HEK293 (cell line): Measurements from ENCODE around the gene GNB3.

ENCODE experiments used
- BCL11A ChIP-seq: fragments of 450-650 bp; formaldehyde crosslinking; IDR thresholded peaks from 2 replicates; pipeline ENCODE4 v1.5.1; 2016; ENCODE audit warnings: low read depth, missing biosample characterization, missing genetic modification characterization
- HOXA7 ChIP-seq: sonication (generic); formaldehyde crosslinking; IDR thresholded peaks from 2 replicates; pipeline ENCODE4 v1.8.1; 2022; ENCODE audit warnings: missing genetic modification reagents, borderline replicate concordance
- IKZF3 ChIP-seq: fragments of 450-650 bp; IDR thresholded peaks from 2 replicates; pipeline ENCODE4 v1.5.0; 2018; ENCODE audit warnings: missing biosample characterization, mild to moderate bottlenecking, missing genetic modification characterization, moderate library complexity
- OSR2 ChIP-seq: fragments of 450-650 bp; formaldehyde crosslinking; IDR thresholded peaks from 2 replicates; pipeline ENCODE4 v1.5.1; 2016; ENCODE audit warnings: missing biosample characterization, missing genetic modification characterization
- PRDM1 ChIP-seq: fragments of 450-650 bp; formaldehyde crosslinking; IDR thresholded peaks from 2 replicates; pipeline ENCODE4; 2016; ENCODE audit warnings: missing biosample characterization, missing genetic modification characterization
- SP2 ChIP-seq: fragments of 450-650 bp; formaldehyde crosslinking; IDR thresholded peaks from 2 replicates; pipeline ENCODE4 v1.5.1; 2016; ENCODE audit warnings: missing biosample characterization, missing genetic modification characterization
- ZFP41 ChIP-seq: fragments of 450-650 bp; formaldehyde crosslinking; IDR thresholded peaks from 2 replicates; pipeline ENCODE4 v1.5.1; 2016; ENCODE audit warnings: missing biosample characterization, missing genetic modification characterization, borderline replicate concordance
- ZNF133 ChIP-seq: fragments of 450-650 bp; formaldehyde crosslinking; IDR thresholded peaks from 2 replicates; pipeline ENCODE4 v1.5.1; 2016; ENCODE audit warnings: missing biosample characterization, missing genetic modification characterization
- ZNF248 ChIP-seq: fragments of 450-650 bp; formaldehyde crosslinking; IDR thresholded peaks from 2 replicates; pipeline ENCODE4 v1.5.1; 2017; ENCODE audit warnings: missing biosample characterization, missing genetic modification characterization
- ZNF292 ChIP-seq: fragments of 450-650 bp; formaldehyde crosslinking; IDR thresholded peaks from 2 replicates; pipeline ENCODE4 v1.5.1; 2016; ENCODE audit warnings: low read depth, missing biosample characterization, missing genetic modification characterization, borderline replicate concordance
- ZNF302 ChIP-seq: fragments of 450-650 bp; formaldehyde crosslinking; IDR thresholded peaks from 2 replicates; pipeline ENCODE4 v1.5.1; 2016; ENCODE audit warnings: missing biosample characterization, missing genetic modification characterization, low read depth
- ZNF335 ChIP-seq: fragments of 450-650 bp; formaldehyde crosslinking; conservative IDR thresholded peaks from 2 replicates; pipeline ENCODE4 v1.5.1; 2016; ENCODE audit warnings: missing biosample characterization, missing genetic modification characterization
- ZNF354C ChIP-seq: fragments of 450-650 bp; formaldehyde crosslinking; IDR thresholded peaks from 2 replicates; pipeline ENCODE4 v1.5.1; 2016; ENCODE audit warnings: missing biosample characterization, missing genetic modification characterization, low read depth, borderline replicate concordance
- ZNF366 ChIP-seq: fragments of 450-650 bp; formaldehyde crosslinking; conservative IDR thresholded peaks from 2 replicates; pipeline ENCODE4 v1.5.1; 2016; ENCODE audit warnings: missing biosample characterization, missing genetic modification characterization
- ZNF501 ChIP-seq: fragments of 450-650 bp; formaldehyde crosslinking; IDR thresholded peaks from 2 replicates; pipeline ENCODE4 v1.5.1; 2016; ENCODE audit warnings: missing biosample characterization, missing genetic modification characterization
- ZNF510 ChIP-seq: fragments of 450-650 bp; formaldehyde crosslinking; IDR thresholded peaks from 2 replicates; pipeline ENCODE4 v1.5.1; 2018; ENCODE audit warnings: mild to moderate bottlenecking, missing genetic modification characterization, missing biosample characterization; ENCODE audit not compliant: insufficient replicate concordance
- ZNF548 ChIP-seq: fragments of 450-650 bp; formaldehyde crosslinking; IDR thresholded peaks from 2 replicates; pipeline ENCODE4 v1.5.1; 2016; ENCODE audit warnings: missing biosample characterization, missing genetic modification characterization
- ZNF747 ChIP-seq: fragments of 450-650 bp; formaldehyde crosslinking; IDR thresholded peaks from 2 replicates; pipeline ENCODE4 v1.5.1; 2016; ENCODE audit warnings: missing biosample characterization, missing genetic modification characterization
- TF ChIP-seq, protein P1 (sequence below): fragments of 450-650 bp; formaldehyde crosslinking; IDR thresholded peaks from 2 replicates; pipeline ENCODE4 v1.5.1; 2016; ENCODE audit warnings: missing biosample characterization, missing genetic modification characterization
- TF ChIP-seq, protein P2 (sequence below): fragments of 450-650 bp; formaldehyde crosslinking; optimal IDR thresholded peaks from 2 replicates; pipeline ENCODE3; 2016; ENCODE audit warnings: missing biosample characterization, mild to moderate bottlenecking, missing genetic modification characterization
- TF ChIP-seq, protein P3 (sequence below): fragments of 450-650 bp; formaldehyde crosslinking; IDR thresholded peaks from 2 replicates; pipeline ENCODE4 v1.5.1; 2016; ENCODE audit warnings: missing biosample characterization, missing genetic modification characterization, low read depth
- TF ChIP-seq, protein P4 (sequence below): fragments of 450-650 bp; formaldehyde crosslinking; IDR thresholded peaks from 2 replicates; pipeline ENCODE4 v1.5.1; 2017; ENCODE audit warnings: missing biosample characterization, missing genetic modification characterization
- TF ChIP-seq, protein P5 (sequence below): fragments of 450-650 bp; formaldehyde crosslinking; IDR thresholded peaks from 2 replicates; pipeline ENCODE4 v1.5.1; 2016; ENCODE audit warnings: missing biosample characterization, missing genetic modification characterization
- TF ChIP-seq, protein P6 (sequence below): fragments of 450-650 bp; formaldehyde crosslinking; IDR thresholded peaks from 2 replicates; pipeline ENCODE4; 2016; ENCODE audit warnings: missing biosample characterization, missing genetic modification characterization
- TF ChIP-seq, protein P7 (sequence below): fragments of 450-650 bp; formaldehyde crosslinking; IDR thresholded peaks from 2 replicates; pipeline ENCODE4 v1.5.1; 2016; ENCODE audit warnings: missing biosample characterization, missing genetic modification characterization, borderline replicate concordance

GNB3 gene

DNA sequence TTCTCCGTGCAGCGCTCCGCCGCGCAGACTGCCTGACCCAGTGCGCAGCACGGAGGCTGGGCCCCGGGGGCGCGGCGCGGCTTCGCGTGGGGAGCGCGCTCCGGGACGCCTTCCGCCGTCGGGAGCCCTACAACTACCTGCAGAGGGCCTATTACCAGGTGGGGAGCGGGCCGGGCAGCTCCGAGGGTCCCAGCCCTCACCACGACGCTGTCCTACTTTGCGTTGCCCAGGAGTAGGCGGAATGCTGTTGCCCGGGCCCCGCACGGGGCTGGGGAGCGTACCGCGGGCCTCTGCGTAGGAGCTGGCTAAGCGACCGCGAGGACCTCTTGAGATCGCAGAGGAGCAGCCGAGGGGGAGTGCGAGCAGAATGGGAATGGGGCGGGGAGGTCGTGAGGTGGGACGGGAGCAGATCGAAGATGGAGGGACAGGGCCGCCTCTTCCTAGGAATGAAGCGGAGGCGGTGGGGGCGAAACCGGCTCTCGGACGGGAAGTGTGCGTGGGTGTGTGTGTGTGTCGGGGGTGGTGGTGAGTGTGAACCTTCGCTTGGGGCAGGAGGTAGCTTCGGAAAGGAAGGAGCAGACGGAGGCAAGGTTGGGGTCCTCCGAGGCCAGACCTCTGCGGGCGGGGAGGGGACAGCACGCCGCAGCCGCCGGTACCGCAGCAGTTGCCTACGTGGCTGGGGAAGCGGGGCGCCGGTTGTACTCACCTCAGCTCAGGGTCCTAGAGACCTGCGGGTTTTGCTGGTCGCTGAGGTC lies 11.8 kb upstream of the GNB3 start (continued):
- TF ChIP-seq, protein P1, sequence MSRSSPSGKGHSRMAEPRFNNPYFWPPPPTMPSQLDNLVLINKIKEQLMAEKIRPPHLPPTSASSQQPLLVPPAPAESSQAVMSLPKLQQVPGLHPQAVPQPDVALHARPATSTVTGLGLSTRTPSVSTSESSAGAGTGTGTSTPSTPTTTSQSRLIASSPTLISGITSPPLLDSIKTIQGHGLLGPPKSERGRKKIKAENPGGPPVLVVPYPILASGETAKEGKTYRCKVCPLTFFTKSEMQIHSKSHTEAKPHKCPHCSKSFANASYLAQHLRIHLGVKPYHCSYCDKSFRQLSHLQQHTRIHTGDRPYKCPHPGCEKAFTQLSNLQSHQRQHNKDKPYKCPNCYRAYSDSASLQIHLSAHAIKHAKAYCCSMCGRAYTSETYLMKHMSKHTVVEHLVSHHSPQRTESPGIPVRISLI (tag by site-specific recombination): no peak
- TF ChIP-seq ZNF548 (no peak), ZNF133 (tag by site-specific recombination) (peak; percentile 58; the same call in 1 of the 2 replicates), ZFP41 (tag by site-specific recombination) (no peak), ZNF510 (tag by site-specific recombination) (no peak), ZNF302 (no peak), SP2 (tag by site-specific recombination) (peak; percentile 80), ZNF501 (tag by site-specific recombination) (no peak), OSR2 (tag by site-specific recombination) (no peak; the same call in 1 of the 2 replicates), ZNF366 (peak; percentile 90), ZNF335 (peak; percentile 99), ZNF292 (tag by site-specific recombination) (no peak; the same call in 1 of the 2 replicates), IKZF3 (no peak), PRDM1 (no peak), ZNF248 (tag by site-specific recombination) (no peak), ZNF354C (tag by site-specific recombination) (no peak), HOXA7 (no peak), BCL11A (tag by site-specific recombination) (no peak), ZNF747 (tag by site-specific recombination) (no peak; the same call in 1 of the 2 replicates)
- TF ChIP-seq, protein P2, sequence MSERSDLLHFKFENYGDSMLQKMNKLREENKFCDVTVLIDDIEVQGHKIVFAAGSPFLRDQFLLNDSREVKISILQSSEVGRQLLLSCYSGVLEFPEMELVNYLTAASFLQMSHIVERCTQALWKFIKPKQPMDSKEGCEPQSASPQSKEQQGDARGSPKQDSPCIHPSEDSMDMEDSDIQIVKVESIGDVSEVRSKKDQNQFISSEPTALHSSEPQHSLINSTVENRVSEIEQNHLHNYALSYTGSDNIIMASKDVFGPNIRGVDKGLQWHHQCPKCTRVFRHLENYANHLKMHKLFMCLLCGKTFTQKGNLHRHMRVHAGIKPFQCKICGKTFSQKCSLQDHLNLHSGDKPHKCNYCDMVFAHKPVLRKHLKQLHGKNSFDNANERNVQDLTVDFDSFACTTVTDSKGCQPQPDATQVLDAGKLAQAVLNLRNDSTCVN (tag by site-specific recombination): peak; percentile 94
- TF ChIP-seq, protein P3, sequence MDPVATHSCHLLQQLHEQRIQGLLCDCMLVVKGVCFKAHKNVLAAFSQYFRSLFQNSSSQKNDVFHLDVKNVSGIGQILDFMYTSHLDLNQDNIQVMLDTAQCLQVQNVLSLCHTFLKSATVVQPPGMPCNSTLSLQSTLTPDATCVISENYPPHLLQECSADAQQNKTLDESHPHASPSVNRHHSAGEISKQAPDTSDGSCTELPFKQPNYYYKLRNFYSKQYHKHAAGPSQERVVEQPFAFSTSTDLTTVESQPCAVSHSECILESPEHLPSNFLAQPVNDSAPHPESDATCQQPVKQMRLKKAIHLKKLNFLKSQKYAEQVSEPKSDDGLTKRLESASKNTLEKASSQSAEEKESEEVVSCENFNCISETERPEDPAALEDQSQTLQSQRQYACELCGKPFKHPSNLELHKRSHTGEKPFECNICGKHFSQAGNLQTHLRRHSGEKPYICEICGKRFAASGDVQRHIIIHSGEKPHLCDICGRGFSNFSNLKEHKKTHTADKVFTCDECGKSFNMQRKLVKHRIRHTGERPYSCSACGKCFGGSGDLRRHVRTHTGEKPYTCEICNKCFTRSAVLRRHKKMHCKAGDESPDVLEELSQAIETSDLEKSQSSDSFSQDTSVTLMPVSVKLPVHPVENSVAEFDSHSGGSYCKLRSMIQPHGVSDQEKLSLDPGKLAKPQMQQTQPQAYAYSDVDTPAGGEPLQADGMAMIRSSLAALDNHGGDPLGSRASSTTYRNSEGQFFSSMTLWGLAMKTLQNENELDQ (tag by site-specific recombination): no peak
- TF ChIP-seq, protein P4, sequence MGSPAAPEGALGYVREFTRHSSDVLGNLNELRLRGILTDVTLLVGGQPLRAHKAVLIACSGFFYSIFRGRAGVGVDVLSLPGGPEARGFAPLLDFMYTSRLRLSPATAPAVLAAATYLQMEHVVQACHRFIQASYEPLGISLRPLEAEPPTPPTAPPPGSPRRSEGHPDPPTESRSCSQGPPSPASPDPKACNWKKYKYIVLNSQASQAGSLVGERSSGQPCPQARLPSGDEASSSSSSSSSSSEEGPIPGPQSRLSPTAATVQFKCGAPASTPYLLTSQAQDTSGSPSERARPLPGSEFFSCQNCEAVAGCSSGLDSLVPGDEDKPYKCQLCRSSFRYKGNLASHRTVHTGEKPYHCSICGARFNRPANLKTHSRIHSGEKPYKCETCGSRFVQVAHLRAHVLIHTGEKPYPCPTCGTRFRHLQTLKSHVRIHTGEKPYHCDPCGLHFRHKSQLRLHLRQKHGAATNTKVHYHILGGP (tag by site-specific recombination): no peak
- TF ChIP-seq, protein P5, sequence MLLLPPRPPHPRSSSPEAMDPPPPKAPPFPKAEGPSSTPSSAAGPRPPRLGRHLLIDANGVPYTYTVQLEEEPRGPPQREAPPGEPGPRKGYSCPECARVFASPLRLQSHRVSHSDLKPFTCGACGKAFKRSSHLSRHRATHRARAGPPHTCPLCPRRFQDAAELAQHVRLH (tag by site-specific recombination): peak; percentile 79; the same call in 1 of the 2 replicates
- TF ChIP-seq, protein P6, sequence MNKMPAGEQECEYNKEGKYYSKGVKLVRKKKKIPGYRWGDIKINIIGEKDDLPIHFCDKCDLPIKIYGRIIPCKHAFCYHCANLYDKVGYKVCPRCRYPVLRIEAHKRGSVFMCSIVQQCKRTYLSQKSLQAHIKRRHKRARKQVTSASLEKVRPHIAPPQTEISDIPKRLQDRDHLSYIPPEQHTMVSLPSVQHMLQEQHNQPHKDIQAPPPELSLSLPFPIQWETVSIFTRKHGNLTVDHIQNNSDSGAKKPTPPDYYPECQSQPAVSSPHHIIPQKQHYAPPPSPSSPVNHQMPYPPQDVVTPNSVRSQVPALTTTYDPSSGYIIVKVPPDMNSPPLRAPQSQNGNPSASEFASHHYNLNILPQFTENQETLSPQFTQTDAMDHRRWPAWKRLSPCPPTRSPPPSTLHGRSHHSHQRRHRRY (tag by site-specific recombination): 0 out of 2 replicates have a peak, but pooled peaks have one; percentile 50
- TF ChIP-seq, protein P7, sequence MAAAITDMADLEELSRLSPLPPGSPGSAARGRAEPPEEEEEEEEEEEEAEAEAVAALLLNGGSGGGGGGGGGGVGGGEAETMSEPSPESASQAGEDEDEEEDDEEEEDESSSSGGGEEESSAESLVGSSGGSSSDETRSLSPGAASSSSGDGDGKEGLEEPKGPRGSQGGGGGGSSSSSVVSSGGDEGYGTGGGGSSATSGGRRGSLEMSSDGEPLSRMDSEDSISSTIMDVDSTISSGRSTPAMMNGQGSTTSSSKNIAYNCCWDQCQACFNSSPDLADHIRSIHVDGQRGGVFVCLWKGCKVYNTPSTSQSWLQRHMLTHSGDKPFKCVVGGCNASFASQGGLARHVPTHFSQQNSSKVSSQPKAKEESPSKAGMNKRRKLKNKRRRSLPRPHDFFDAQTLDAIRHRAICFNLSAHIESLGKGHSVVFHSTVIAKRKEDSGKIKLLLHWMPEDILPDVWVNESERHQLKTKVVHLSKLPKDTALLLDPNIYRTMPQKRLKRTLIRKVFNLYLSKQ (tag by site-specific recombination): 0 out of 2 replicates have a peak, but pooled peaks have one; percentile 53
